CD4-positive, alpha-beta memory T cell (primary cell): ENCODE results near the gene DUSP7. TPM values are rescaled to one million over a fixed set of nuclear protein-coding genes. Genes with fewer than 3 reads are reported as not detected.

Experiments
- CTCF ChIA-PET: fragments of 350-600 bp; sonication (Branson Sonifier 250); formaldehyde crosslinking; loops from one replicate; lab custom pipeline; 2021; ENCODE audit warnings: inconsistent platforms; ENCODE audit not compliant: partially characterized antibody; lab: Charles Lee
- POLR2A ChIA-PET: fragments of 350-600 bp; sonication (Branson Sonifier 250); formaldehyde crosslinking; loops from one replicate; lab custom pipeline; 2021; ENCODE audit not compliant: partially characterized antibody; lab: Charles Lee
- DNase-seq, 5 donors: peaks; one replicate each; pipeline versions ENCODE4 v3.0.0 to v3.0.0-alpha.2; 2020 to 2022; ENCODE audit warnings: mixed read lengths in 1 of 5
- H3K27ac ChIP-seq: one replicate; pipeline ENCODE4 v1.7.0; 2013; ENCODE audit warnings: low read depth, low read length
- H3K27me3 ChIP-seq: 2 replicates; pipeline ENCODE4 v1.7.0; 2013; ENCODE audit warnings: mild to moderate bottlenecking, low read length, moderate library complexity; ENCODE audit not compliant: insufficient read depth
- H3K36me3 ChIP-seq: 2 replicates; pipeline ENCODE4 v1.7.0; 2013; ENCODE audit warnings: mild to moderate bottlenecking, low read length, moderate library complexity; ENCODE audit not compliant: insufficient read depth
- H3K4me1 ChIP-seq: 2 replicates; pipeline ENCODE4 v1.7.0; 2013; ENCODE audit warnings: mild to moderate bottlenecking, low read length, moderate library complexity; ENCODE audit not compliant: insufficient read depth
- H3K4me3 ChIP-seq, 2 donors: one replicate each; pipeline ENCODE4 v1.7.0; 2013; ENCODE audit warnings: low read length in 2 of 2, mild to moderate bottlenecking in 1 of 2
- H3K9me3 ChIP-seq, 2 donors: one replicate each; pipeline ENCODE4 v1.7.0; 2013; ENCODE audit warnings: low read length in 2 of 2, control low read depth in 1 of 2; ENCODE audit not compliant: control insufficient read depth in 1 of 2
- H3K27ac Mint-ChIP-seq, 7 donors: one replicate each; pipeline ENCODE4 v1.8.0; 2020 to 2021; ENCODE audit warnings: mixed read lengths in 7 of 7, mild to moderate bottlenecking in 6 of 7, inconsistent platforms in 3 of 7, moderate library complexity in 3 of 7
- H3K27me3 Mint-ChIP-seq, 2 donors: one replicate each; pipeline ENCODE4 v1.8.0; 2020 to 2021; ENCODE audit warnings: mixed read lengths in 2 of 2
- H3K36me3 Mint-ChIP-seq, 2 donors: one replicate each; pipeline ENCODE4 v1.8.0; 2020 to 2021; ENCODE audit warnings: mixed read lengths in 2 of 2, inconsistent platforms in 1 of 2, mild to moderate bottlenecking in 1 of 2
- H3K4me1 Mint-ChIP-seq, 4 donors: one replicate each; pipeline ENCODE4 v1.8.0; 2020 to 2021; ENCODE audit warnings: mixed read lengths in 4 of 4, mild to moderate bottlenecking in 1 of 4
- H3K4me3 Mint-ChIP-seq, 8 donors: one replicate each; pipeline ENCODE4 v1.8.0; 2020 to 2021; ENCODE audit warnings: mixed read lengths in 8 of 8, mild to moderate bottlenecking in 7 of 8, moderate library complexity in 6 of 8, inconsistent platforms in 3 of 8
- H3K9me3 Mint-ChIP-seq, 8 donors: one replicate each; pipeline ENCODE4 v1.8.0; 2020 to 2021; ENCODE audit warnings: mixed read lengths in 8 of 8, mild to moderate bottlenecking in 5 of 8, inconsistent platforms in 3 of 8, moderate library complexity in 1 of 8
- intact Hi-C: fragments of 100-400 bp; cut with micrococcal nuclease; formaldehyde crosslinking; loops from one replicate; pipeline ENCODE4 v1.15.1; 2023
- polyA plus RNA-seq, 2 donors: library from polyadenylated mRNA; unstranded; fragments of 300-500 nt; fragmentation: Illumina TruSeq; gene quantifications; one replicate each; pipeline ENCODE4 v1.2.3, GENCODE V29; 2021
- total RNA-seq, 2 experiments: library from RNA; stranded (reverse); gene quantifications; one replicate each; pipeline ENCODE4 v1.2.3, GENCODE V29; 2021

The DUSP7 gene
- total and polyA plus RNA-seq, 4 experiments from 2014 or later, result 2.8 to 44.7 (median 26.9) TPM

GRCh38 chr3:52039846-52040245 is 16.5 kb downstream of the DUSP7 start:
- Mint-ChIP-seq H3K4me1 (peaks cover 2 to 16% (median 11%) of the 10 kb centered on the region in 4 donors), H3K9me3 (peaks cover 0 to 2% (median 0%) of the 10 kb centered on the region in 8 donors), H3K27me3 (no peaks in the 10 kb centered on the region), H3K27ac (no peak overlapping the region), H3K4me3 (no peak overlapping the region), H3K36me3 (no peaks in the 10 kb centered on the region)
- intact Hi-C loops, result no loop called here
- Histone ChIP-seq H3K27ac (no peak overlapping the region), H3K9me3 (no peaks in the 10 kb centered on the region), H3K4me1 (no peaks in the 10 kb centered on the region), H3K36me3 (no peaks in the 10 kb centered on the region), H3K4me3 (no peak overlapping the region), H3K27me3 (no peaks in the 10 kb centered on the region)
- POLR2A ChIA-PET, result interaction anchor here (1.5 kb wide), 1 partner anchor 9 kb away, joined by 3 read pairs; no protein-coding TSS in a partner anchor
- CTCF ChIA-PET, result interaction anchor here (1.5 kb wide), 1 partner anchor 84 kb away, joined by 3 read pairs; no protein-coding TSS in a partner anchor
- no peak for DNase-seq

GRCh38 chr3:52039426-52039825 is 16.9 kb downstream of the DUSP7 start:
- H3K27me3 ChIP-seq, result no peaks in the 10 kb centered on the region
- intact Hi-C loops, result no loop called here
- H3K9me3 ChIP-seq, result no peaks in the 10 kb centered on the region
- Mint-ChIP-seq H3K36me3 (no peaks in the 10 kb centered on the region), H3K4me1 (peaks cover 2 to 16% (median 10%) of the 10 kb centered on the region in 4 donors), H3K27me3 (no peaks in the 10 kb centered on the region), H3K9me3 (peaks cover 0 to under 1% (median 0%) of the 10 kb centered on the region in 8 donors), H3K4me3 (no peak overlapping the region), H3K27ac (no peak overlapping the region)
- no peak overlapping the region for H3K27ac ChIP-seq
- no peak overlapping the region for H3K4me3 ChIP-seq
- CTCF ChIA-PET, result interaction anchor here (1.5 kb wide), 1 partner anchor 84 kb away, joined by 3 read pairs; no protein-coding TSS in a partner anchor
- no peaks in the 10 kb centered on the region for H3K36me3 ChIP-seq
- POLR2A ChIA-PET, result interaction anchor here (1.5 kb wide), 1 partner anchor 9 kb away, joined by 3 read pairs; no protein-coding TSS in a partner anchor
- H3K4me1 ChIP-seq, result no peaks in the 10 kb centered on the region
- no peak for DNase-seq

GRCh38 chr3:52038227-52038626 is 18.1 kb downstream of the DUSP7 start:
- Mint-ChIP-seq H3K4me1 (peaks cover 2 to 16% (median 7%) of the 10 kb centered on the region in 4 donors), H3K4me3 (no peak overlapping the region), H3K27me3 (no peaks in the 10 kb centered on the region), H3K36me3 (no peaks in the 10 kb centered on the region), H3K27ac (peak overlapping the region in 2 of 7 donors; percentile 42 to 75), H3K9me3 (no peaks in the 10 kb centered on the region)
- no peaks in the 10 kb centered on the region for H3K4me1 ChIP-seq
- CTCF ChIA-PET, result interaction anchor here (3.1 to 4.5 kb wide), 3 partner anchors 16 to 107 kb away, joined by 16 to 49 read pairs (median 31); partner anchors contain the start of gene DUSP7
- H3K27me3 ChIP-seq, result no peaks in the 10 kb centered on the region
- POLR2A ChIA-PET, result no interaction called here
- no peak overlapping the region for H3K4me3 ChIP-seq
- no peak overlapping the region for H3K27ac ChIP-seq
- intact Hi-C loops, result no loop called here
- H3K36me3 ChIP-seq, result no peaks in the 10 kb centered on the region
- H3K9me3 ChIP-seq, result no peaks in the 10 kb centered on the region
- DNase-seq, result no peak

GRCh38 chr3:52037291-52037690 is 19.1 kb downstream of the DUSP7 start:
- Histone ChIP-seq H3K4me3 (no peak overlapping the region), H3K27me3 (no peaks in the 10 kb centered on the region), H3K27ac (no peak overlapping the region), H3K4me1 (no peaks in the 10 kb centered on the region), H3K36me3 (no peaks in the 10 kb centered on the region), H3K9me3 (no peaks in the 10 kb centered on the region)
- peak overlapping the region in 1 of 7 donors; percentile 47 for H3K27ac Mint-ChIP-seq
- no peak for DNase-seq
- ChIA-PET CTCF (interaction anchor here (1.4 to 4.5 kb wide), 6 partner anchors 17 to 180 kb away, joined by 4 to 49 read pairs (median 12); partner anchors contain the start of gene DUSP7), POLR2A (interaction anchor here (1.4 to 1.6 kb wide), 2 partner anchors 15 to 20 kb away, joined by 5 read pairs; no protein-coding TSS in a partner anchor)
- intact Hi-C loops, result loop anchor here (1.0 kb wide), 1 partner anchor 86 kb away; no protein-coding TSS in a partner anchor
- no peaks in the 10 kb centered on the region for H3K36me3 Mint-ChIP-seq
- no peaks in the 10 kb centered on the region for H3K9me3 Mint-ChIP-seq
- peaks cover 2 to 16% (median 6%) of the 10 kb centered on the region in 4 donors for H3K4me1 Mint-ChIP-seq
- H3K27me3 Mint-ChIP-seq, result no peaks in the 10 kb centered on the region
- H3K4me3 Mint-ChIP-seq, result no peak overlapping the region

GRCh38 chr3:52036829-52037228 is 19.5 kb downstream of the DUSP7 start:
- Mint-ChIP-seq H3K4me3 (no peak overlapping the region), H3K9me3 (no peaks in the 10 kb centered on the region), H3K27me3 (no peaks in the 10 kb centered on the region), H3K4me1 (peaks cover 0 to 12% (median 3%) of the 10 kb centered on the region in 4 donors), H3K27ac (peak overlapping the region in 1 of 7 donors; percentile 59), H3K36me3 (no peaks in the 10 kb centered on the region)
- no peaks in the 10 kb centered on the region for H3K36me3 ChIP-seq
- CTCF ChIA-PET, result interaction anchor here (0.7 to 4.5 kb wide), 12 partner anchors 10 to 180 kb away, joined by 3 to 49 read pairs (median 5); partner anchors contain the start of gene DUSP7
- no peak overlapping the region for H3K4me3 ChIP-seq
- POLR2A ChIA-PET, result interaction anchor here (1.4 to 1.6 kb wide), 3 partner anchors 16 to 20 kb away, joined by 5 to 8 read pairs (median 5); partner anchors contain the start of gene DUSP7
- intact Hi-C loops, result loop anchor here (1.0 kb wide), 2 partner anchors 86 to 107 kb away; no protein-coding TSS in a partner anchor
- no peaks in the 10 kb centered on the region for H3K4me1 ChIP-seq
- H3K9me3 ChIP-seq, result no peaks in the 10 kb centered on the region
- no peak overlapping the region for H3K27ac ChIP-seq
- H3K27me3 ChIP-seq, result no peaks in the 10 kb centered on the region
- peak in 4 of 5 donors; percentile 22 to 28 (median 24) for DNase-seq

- Mint-ChIP-seq H3K27me3 (no peaks in the 10 kb centered on the region), H3K9me3 (no peaks in the 10 kb centered on the region), H3K4me1 (peaks cover 0 to 6% (median 0%) of the 10 kb centered on the region in 4 donors), H3K4me3 (no peak overlapping the region), H3K27ac (peak overlapping the region in 1 of 7 donors; percentile 30), H3K36me3 (no peaks in the 10 kb centered on the region)
- H3K9me3 ChIP-seq, result no peaks in the 10 kb centered on the region
- intact Hi-C loops, result loop anchor here (1.0 kb wide), 1 partner anchor 108 kb away; no protein-coding TSS in a partner anchor
- ChIA-PET POLR2A (interaction anchor here (1.4 to 1.6 kb wide), 3 partner anchors 16 to 21 kb away, joined by 5 to 8 read pairs (median 5); partner anchors contain the start of gene DUSP7), CTCF (interaction anchor here (0.7 to 4.5 kb wide), 12 partner anchors 9 to 181 kb away, joined by 3 to 49 read pairs (median 5); partner anchors contain the start of gene DUSP7)
- no peak overlapping the region for H3K4me3 ChIP-seq
- no peaks in the 10 kb centered on the region for H3K4me1 ChIP-seq
- no peaks in the 10 kb centered on the region for H3K27me3 ChIP-seq
- no peak overlapping the region for H3K27ac ChIP-seq
- no peak for DNase-seq
- no peaks in the 10 kb centered on the region for H3K36me3 ChIP-seq
Observed at GRCh38 chr3:52036222-52036694, 20.1 kb downstream of the DUSP7 start.

DNA sequence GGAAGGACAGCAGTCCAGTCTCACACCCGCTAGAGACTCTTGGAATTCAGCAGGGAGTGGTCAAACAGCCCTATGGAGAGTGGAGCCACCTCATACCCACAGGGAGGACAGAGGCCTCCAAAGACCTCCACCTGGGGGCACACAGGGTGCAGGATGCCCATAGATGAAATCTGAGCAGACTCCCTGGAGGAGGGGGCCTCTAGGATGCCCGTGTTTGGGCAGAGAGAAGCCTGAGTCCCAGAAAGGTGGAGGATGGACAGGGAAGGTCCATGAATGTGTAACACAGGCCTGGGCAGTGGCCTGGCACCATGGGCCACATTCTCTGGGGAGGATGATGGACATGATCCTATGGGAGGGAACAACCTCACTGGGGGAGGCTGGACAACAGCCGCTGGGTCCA is 21.7 kb downstream of the DUSP7 start:
- Histone ChIP-seq H3K4me1 (no peaks in the 10 kb centered on the region), H3K4me3 (no peak overlapping the region), H3K27ac (no peak overlapping the region), H3K27me3 (no peaks in the 10 kb centered on the region), H3K9me3 (no peaks in the 10 kb centered on the region), H3K36me3 (no peaks in the 10 kb centered on the region)
- Mint-ChIP-seq H3K27me3 (no peaks in the 10 kb centered on the region), H3K36me3 (no peaks in the 10 kb centered on the region), H3K9me3 (no peaks in the 10 kb centered on the region), H3K4me3 (no peak overlapping the region), H3K4me1 (no peaks in the 10 kb centered on the region), H3K27ac (peak overlapping the region in 1 of 7 donors; percentile 42)
- ChIA-PET POLR2A (no interaction called here), CTCF (interaction anchor here (4.5 kb wide), 1 partner anchor 20 kb away, joined by 49 read pairs; the partner anchor contains the start of gene DUSP7)
- intact Hi-C loops, result no loop called here
- DNase-seq, result no peak
